Urothelium cell line (cell line): ENCODE data around the gene QTRT2.

Source experiments
- DNase-seq: peaks from one replicate; pipeline ENCODE4 v3.0.0; 2011; ENCODE audit warnings: low spot score, mixed read lengths
- FAIRE-seq: peaks from 2 replicates; lab custom pipeline; 2011; peaks lifted over from hg19 to GRCh38; lab: Jason Lieb, UNC

The QTRT2 gene

GRCh38 chr3:114056130-114057010, at the start of gene QTRT2, which contains the start of gene CCDC191:
Gene QTRT2 (plus strand): TSS chr3:114056737. CDS start chr3:114065258, 8,521 bp downstream.
Gene CCDC191 (minus strand): TSS chr3:114056526. CDS start chr3:114056466, 60 bp downstream.
- DNase-seq, result peak; percentile 99
- FAIRE-seq, result peak; percentile 97

GRCh38 chr3:114011059-114011797, 45.3 kb upstream of the QTRT2 start:
- FAIRE-seq, result no peak
- no peak for DNase-seq

- DNase-seq, result no peak
- no peak for FAIRE-seq
Measured at GRCh38 chr3:114014211-114014610, 42.3 kb upstream of the QTRT2 start.

- FAIRE-seq, result no peak
- DNase-seq, result no peak
Measured at GRCh38 chr3:114019486-114019885, 37.1 kb upstream of the QTRT2 start.

- DNase-seq (no peak), FAIRE-seq (no peak)
Measured at GRCh38 chr3:114020907-114021306, 35.6 kb upstream of the QTRT2 start.

GRCh38 chr3:114022145-114022802, 34.3 kb upstream of the QTRT2 start:
- FAIRE-seq, result no peak
- no peak for DNase-seq

- FAIRE-seq (no peak), DNase-seq (no peak)
Measured at GRCh38 chr3:114025451-114025850, 31.1 kb upstream of the QTRT2 start.

- no peak for FAIRE-seq
- DNase-seq, result no peak
Measured at GRCh38 chr3:114026331-114026730, 30.2 kb upstream of the QTRT2 start.

- no peak for DNase-seq
- FAIRE-seq, result no peak
Measured at GRCh38 chr3:114033721-114034120, 22.8 kb upstream of the QTRT2 start.

- no peak for FAIRE-seq
- DNase-seq, result no peak
Measured at GRCh38 chr3:114034211-114034610, 22.3 kb upstream of the QTRT2 start.

- no peak for DNase-seq
- FAIRE-seq, result peak; percentile 55
Measured at GRCh38 chr3:114034787-114035545, 21.6 kb upstream of the QTRT2 start.

GRCh38 chr3:114035896-114036295, 20.6 kb upstream of the QTRT2 start:
- FAIRE-seq (no peak), DNase-seq (no peak)

GRCh38 chr3:114043205-114043604, 13.3 kb upstream of the QTRT2 start:
- DNase-seq (no peak), FAIRE-seq (no peak)

- FAIRE-seq (no peak), DNase-seq (no peak)
Measured at GRCh38 chr3:114052216-114052615, 4.3 kb upstream of the QTRT2 start.

GRCh38 chr3:114057011-114057347, 442 bp downstream of the QTRT2 start:
- FAIRE-seq, result no peak
- DNase-seq, result no peak

GRCh38 chr3:114058646-114059045, 2.1 kb downstream of the QTRT2 start:
- DNase-seq, result no peak
- no peak for FAIRE-seq

GRCh38 chr3:114060906-114061655, 4.5 kb downstream of the QTRT2 start:
- FAIRE-seq (no peak), DNase-seq (no peak)

GRCh38 chr3:114067804-114068203, 11.3 kb downstream of the QTRT2 start:
- no peak for DNase-seq
- no peak for FAIRE-seq

GRCh38 chr3:114068336-114068735, 11.8 kb downstream of the QTRT2 start:
- DNase-seq (no peak), FAIRE-seq (no peak)

GRCh38 chr3:114071786-114072185, 15.2 kb downstream of the QTRT2 start:
- FAIRE-seq (no peak), DNase-seq (no peak)
